Measurements from ENCODE around the gene CDK7.
"Not testable (repeated sequence)": the region's sequence is repeated elsewhere in the genome, so short reads cannot be mapped to it uniquely, and the experiment has no call there.

The CDK7 gene

DNA sequence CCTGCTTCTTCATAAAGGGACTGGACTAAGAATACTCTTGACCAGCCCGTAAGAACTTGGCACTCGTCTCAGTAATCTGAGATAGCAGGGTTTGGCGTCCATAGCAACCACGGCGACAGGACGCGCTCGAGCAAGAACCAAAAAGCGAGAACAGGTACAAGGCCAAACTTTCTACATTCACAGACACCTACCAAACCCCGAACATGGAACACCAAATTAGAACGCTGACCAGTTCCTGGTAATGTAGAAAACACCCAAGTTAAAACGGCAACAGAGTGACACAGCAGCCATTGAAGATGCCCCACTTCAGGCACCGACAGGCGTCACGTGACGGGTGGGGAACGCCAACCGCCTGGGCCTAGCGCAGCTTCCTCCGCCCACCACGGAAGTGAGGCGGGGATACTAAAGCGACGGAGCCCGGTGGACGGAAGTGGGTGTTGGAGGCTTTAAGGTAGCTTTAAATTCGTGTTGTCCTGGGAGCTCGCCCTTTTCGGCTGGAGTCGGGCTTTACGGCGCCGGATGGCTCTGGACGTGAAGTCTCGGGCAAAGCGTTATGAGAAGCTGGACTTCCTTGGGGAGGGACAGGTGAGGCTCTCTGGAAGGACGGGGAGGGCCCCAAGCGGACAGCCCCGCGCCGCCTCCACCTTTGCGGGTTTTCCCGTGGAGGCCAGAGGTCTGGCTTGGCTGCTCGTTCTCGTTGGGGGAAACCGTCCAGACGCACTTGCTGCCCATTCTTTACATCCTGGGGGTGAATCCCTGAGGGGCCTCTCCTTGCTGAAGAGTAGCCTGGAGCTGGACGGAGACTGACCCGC lies at the start of gene CDK7:
CDK7 (plus strand) TSS at position 430 of the 812 bp plus-strand sequence; CDS start at position 520, 90 bp downstream.
- peak; percentile 92 for DNase-seq (ENCODE audit: low spot score)

DNA sequence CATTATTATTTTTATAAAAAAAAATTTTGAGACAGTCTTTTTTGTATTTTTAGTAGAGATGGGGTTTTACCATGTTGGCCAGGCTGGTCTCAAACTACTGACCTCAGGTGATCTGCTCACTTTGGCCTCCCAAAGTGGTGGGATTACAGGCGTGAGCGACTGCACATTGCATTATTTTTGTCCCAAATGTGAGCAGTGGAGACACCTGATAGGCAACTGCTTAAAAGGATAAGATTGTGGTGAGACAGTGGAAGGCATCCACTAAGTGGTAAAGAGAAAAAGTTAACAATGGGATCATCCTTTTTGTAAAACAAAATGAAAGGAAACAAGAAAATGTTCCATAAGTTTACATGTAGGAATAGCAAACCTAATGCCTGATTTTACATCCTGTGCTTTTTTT lies 47.3 kb upstream of the CDK7 start:
- DNase-seq (ENCODE audit: low spot score): no peak

DNA sequence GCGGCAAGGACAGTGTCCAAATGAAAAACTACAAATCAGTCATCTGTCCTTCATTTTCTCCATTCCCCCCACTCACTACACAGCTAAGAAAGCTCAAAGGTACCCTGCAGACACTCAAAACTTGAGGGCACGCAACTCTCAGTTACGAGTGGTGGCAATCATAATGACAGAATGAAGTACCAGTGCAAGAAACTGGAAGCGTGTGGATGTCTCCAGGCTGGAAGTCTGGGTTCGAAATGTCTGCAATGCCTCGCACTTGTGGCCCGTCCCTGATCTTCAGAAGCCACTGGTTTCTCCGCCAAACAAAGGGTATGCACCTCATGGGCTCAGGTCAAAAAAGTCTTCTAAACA lies 45.9 kb upstream of the CDK7 start:
- DNase-seq (ENCODE audit: low spot score): no peak

DNA sequence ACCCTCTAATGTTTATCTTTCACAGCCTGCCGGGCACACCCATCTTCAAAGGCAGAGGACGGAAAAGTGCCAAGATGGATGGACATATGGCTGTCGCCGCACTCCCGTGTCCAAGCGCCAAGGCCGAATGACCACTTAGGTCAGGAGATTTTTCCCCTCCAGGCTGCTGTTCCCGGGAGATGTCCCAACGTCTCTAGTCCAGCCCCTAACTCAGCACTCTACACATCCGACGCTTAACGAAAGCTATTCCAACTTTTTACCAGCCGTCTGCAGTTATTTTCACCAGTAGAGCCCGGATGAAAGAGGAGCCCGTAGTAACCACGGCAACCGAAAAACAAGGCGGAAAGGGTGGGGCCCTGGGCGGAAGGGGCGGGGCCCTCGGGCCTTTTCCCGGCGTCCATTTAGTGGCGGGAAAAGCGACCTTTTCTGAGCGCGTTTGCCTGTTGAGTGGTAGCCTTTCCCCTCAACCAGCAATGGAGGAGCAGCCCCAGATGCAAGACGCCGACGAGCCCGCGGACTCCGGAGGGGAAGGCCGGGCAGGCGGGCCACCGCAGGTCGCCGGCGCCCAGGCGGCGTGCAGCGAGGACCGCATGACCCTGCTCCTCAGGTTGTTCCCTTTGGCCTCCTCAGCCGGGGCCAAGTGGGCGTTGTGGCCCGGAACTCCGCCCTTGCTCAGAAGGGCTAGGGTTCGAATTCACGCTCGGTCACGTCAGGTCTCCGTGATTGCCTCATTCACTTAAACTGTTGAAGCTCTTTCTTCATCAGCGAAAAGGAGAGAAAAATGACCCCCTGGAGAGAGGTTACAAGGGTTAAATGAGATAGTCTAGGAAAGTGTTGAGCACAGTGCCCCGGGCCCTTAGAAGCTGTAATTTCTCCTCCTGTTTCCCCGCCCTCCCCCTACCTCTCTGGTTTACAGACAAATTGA lies 45.3 kb upstream of the CDK7 start, which contains the start of gene CENPH:
CENPH (plus strand) TSS at position 422 of the 925 bp plus-strand sequence; CDS start at position 474, 52 bp downstream.
- DNase-seq (ENCODE audit: low spot score): peak; percentile 96

DNA sequence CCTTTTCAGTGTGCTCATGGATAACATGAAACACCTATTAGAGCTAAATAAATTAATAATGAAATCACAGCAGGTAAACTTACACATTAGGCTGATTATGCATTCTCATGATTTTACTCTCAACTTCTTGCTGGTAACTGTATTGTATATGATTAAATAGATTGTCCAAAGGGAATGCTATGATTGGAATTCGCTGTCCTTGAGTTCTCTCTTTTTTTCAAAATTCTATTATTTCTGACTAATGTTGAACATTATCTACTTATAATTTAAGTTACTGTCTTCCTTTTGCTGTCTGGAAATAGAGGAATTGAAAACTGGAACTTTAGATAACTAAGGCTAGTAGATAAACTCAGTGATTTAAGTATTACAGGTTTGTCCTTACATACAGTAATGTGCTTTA lies 32.2 kb upstream of the CDK7 start:
- no peak for DNase-seq (ENCODE audit: low spot score)

DNA sequence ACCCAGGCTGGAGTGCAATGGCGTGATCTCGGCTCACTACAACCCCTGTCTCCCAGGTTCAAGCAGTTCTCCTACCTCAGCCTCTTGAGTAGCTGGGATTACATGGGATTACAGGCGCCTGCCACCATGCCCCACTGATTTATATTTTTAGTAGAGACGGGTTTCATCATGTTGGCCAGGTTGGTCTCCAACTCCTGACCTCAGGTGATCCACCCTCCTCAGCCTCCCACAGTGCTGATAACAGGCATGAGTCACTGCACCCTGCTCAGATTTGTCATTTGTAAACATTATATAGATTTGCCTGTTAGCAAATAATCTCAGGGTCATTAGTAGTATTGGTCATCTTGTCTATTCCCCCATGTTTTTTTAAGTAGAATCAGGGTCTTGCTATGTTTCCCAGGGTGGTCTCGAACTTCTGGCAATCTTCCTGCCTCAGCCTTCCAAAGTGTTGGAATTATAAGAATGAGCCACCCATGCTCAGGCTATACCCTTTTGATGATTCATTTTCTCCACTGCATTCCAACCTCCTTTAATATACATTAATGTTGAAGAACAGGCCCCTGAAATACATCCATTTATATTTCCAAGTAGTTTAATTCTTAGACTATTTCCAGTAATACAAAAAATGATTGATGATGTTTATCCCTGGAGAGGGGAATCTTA lies 28.0 kb upstream of the CDK7 start:
- DNase-seq (ENCODE audit: low spot score): peak; percentile 38

DNA sequence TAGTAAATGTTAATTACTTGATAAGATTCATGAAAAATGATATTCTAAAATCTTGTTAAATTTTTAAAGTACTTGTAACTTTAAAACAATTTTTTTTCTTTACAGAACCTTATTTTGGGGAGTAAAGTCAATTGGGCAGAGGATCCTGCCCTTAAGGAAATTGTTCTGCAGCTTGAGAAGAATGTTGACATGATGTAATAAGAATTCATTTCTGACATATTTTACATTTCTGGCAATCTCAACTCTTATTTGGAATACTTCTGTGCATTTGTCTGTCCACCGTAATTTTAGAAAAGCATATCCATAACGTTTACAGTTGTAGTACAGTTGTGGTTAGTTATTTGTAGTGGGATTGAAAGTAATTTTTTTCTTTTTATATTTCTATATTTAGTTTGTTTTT lies 25.1 kb upstream of the CDK7 start:
- DNase-seq (ENCODE audit: low spot score): no peak

DNA sequence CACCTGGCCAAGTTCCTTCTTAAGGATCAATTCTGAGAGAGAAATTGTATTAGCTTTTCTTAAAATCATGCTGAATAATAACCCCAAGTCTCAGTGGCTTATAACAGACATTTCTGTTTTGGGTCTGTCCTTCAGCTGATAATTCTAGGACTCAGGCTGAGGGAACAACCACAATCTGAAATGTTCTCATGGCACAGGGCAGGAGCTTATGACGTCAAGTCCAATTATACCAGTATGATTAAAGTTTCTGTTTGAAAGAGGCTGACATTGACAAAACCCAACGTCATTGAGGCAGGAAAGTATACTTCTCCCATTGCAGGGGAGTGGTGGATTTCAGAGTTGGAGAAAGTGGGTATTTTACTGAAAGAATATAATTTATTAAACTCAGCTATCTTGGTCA lies 23.5 kb upstream of the CDK7 start:
- DNase-seq (ENCODE audit: low spot score): no peak

DNA sequence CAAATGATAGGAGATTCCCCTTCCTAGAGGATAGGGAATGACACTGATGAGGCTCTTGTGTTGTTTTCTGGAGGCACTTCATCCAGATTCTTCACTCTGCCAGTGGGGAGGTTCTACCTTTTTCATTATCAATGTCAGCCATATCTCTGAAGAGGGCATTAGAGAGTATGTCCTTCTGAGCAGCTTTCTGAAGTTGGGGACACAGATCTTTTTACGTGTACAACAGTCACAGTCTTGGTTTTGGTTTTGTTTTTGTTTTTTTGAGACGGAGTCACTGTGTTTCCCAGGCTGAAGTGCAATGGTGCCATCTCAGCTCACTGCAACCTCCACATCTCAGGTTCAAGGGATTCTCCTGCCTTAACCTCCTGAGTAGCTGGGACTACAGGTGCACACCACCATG lies 22.7 kb upstream of the CDK7 start:
- no peak for DNase-seq (ENCODE audit: low spot score)

DNA sequence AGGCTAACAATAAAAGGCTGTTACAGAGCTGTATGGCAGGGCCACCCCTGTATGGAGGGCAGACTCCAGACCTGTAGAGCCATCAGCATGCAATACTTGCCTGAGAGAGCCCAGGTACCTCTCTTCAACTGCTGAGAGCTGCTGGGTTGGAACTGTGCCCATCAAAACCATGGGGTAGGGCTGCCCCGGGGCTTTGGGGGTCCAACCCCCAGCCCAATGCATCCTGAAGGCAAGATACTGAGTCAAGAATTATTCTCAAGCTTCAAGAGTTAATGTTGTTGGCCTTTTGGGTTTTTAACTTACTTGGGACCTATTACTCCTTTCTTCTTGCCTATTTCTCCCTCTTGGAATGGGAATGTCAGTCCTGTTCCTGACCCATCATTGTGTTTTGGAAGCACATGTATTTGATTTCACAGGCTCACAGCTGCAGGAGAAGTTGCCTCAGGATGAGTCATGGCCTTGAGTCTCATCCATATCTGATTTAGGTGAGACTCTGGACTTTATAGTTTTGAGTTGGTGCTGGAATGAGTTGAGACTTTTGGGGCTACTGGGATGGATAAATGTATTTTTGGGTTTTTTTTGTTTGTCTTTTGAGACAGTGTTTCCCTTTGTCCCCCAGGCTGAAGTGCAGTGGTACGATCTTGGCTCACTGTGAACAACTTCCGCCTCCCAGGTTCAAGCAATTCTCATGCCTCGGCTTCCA lies 21.0 kb upstream of the CDK7 start:
- DNase-seq (ENCODE audit: low spot score): no peak

DNA sequence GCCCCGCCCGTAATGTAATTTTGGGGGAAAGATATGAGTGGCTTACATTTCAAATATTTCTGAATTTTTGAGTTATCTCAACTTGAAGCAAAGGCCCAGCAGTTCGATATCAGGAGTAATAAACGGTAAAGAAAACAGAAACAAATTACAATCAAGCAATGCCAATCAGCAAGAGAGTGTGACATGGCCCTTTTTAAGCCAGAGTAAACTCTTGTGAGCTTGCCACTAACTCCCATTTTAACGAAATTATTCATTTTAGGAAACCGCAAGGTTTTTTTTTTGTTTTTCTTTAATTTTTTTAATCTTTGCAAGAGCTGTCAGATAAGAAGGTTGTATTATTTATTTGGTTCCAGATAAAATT lies 17.6 kb upstream of the CDK7 start:
- DNase-seq (ENCODE audit: low spot score): no peak

DNA sequence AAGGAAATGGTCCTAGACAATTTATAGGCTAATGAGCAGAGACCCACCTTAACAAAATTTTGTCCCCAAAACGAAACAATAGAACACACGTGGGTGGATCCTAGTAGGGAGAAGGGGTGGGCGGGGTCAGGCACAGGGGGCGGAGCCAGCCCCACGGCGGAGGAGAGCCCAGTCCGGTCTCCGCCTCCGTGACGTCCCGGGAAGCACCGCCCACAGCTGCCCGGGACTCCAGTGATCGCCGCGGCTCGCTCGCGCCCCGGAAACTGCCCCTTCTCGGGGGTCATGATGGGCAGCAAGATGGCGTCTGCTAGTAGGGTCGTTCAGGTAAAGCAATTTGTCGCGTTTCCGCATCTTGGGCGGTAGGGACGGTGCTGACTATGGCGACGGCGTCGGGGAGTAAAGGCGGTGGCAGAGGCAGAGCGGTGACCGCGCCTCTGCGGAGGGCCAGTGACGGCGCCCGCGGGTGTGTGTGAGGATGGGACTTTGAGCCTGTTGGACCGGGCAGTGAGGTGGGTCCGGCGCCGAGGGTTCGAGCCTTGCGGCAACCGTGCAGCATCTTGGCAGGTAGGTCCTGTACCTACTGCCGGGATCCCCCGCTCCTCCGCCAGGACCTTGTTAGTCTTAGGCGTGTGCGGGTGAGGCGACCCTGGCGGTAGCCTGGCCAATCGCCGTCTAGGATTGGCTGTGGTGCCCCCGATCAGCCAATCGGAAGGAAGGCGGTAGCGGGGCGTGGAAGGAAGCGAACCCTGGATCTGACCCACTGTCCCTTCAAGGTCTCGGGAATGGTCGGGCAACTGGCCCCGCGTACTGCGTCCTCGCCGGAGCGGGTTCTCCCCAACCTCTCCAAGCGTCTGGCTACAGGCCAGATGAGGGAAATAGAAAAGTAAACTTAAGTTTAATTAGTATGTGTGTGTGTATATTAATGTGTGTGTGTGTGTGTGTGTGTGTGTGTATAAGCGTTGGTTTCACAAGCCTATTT lies 16.8 kb upstream of the CDK7 start:
- DNase-seq (ENCODE audit: low spot score): peak; percentile 96

DNA sequence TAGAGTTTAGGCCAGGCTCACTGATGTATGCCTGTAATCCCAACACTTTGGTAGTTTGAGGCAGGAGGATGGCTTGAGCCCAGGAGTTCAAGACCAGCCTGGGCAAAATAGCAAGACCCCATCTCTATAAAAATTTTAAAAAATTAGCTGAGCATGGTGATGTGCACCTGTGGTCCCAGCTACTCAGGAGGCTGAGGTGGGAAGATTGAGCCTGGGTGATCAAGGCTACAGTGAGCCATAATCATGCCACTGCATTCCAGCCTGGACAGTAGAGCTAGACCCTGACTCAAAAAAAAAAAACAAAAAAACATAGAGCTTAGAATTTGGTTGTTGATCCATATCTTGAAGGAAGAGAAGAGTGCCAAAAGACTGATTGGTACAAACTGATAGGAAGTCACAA lies 14.7 kb upstream of the CDK7 start:
- no peak for DNase-seq (ENCODE audit: low spot score)

DNA sequence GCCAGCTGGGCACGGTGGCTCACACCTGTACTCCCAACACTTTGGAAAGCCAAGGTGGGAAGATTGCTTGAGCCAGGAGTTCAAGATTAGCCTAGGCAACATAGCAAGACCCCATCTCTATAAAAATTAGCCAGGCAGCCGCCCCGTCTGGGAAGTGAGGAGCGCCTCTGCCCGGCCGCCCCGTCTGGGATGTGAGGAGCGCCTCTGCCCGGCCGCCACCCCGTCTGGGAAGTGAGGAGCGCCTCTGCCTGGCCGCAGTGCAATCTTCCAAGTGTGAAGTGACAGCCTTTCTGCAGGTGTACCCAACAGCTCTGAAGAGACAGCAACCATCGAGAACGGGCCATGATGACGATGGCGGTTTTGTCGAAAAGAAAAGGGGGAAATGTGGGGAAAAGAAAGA lies 14.3 kb upstream of the CDK7 start:
- not testable (repeated sequence) for DNase-seq (ENCODE audit: low spot score)

DNA sequence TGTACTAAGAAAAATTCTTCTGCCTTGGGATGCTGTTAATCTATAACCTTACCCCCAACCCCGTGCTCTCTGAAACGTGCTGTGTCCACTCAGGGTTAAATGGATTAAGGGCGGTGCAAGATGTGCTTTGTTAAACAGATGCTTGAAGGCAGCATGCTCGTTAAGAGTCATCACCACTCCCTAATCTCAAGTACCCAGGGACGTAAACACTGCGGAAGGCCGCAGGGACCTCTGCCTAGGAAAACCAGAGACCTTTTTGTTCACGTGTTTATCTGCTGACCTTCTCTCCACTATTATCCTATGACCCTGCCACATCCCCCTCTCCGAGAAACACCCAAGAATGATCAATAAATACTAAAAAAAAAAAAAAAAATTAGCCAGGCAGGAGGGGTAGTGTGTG lies 13.9 kb upstream of the CDK7 start:
- DNase-seq (ENCODE audit: low spot score): not testable (repeated sequence)

DNA sequence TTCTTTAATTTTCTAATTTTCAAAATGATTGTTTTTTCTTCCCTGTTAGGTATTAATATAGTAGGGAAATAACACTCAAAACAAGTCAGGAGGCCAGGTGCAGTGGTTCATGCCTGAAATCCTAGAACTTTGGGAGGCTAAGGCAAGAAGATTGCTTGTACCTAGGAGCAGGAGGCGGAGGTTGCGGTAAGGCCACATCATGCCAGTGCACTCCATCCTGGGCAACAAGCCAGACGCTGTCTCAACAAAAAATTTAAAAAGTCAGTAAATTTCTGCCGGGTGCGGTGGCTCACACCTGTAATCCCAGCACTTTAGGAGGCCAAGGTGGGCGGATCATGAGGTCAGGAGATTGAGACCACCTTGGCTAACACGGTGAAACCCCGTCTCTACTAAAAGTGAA lies 10.2 kb upstream of the CDK7 start:
- DNase-seq (ENCODE audit: low spot score): no peak

DNA sequence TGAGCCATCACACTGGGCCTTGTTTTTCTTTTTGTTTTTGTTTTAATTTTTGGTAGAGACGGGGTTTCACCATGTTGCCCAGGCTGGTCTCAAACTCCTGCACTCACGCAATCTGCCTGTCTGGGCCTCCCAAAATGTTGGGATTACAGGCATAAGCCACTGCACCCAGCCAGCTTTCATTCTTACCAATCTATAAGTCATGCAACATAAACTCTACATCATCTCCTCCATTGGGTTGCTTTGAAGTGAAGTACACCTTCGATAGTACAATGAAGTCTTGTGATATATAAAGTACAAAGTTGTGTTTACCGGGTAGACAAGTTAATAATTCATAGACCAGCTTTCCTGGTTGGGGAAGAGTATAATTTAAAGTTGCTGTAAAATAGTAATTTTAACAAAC lies 8.8 kb upstream of the CDK7 start:
- DNase-seq (ENCODE audit: low spot score): no peak

DNA sequence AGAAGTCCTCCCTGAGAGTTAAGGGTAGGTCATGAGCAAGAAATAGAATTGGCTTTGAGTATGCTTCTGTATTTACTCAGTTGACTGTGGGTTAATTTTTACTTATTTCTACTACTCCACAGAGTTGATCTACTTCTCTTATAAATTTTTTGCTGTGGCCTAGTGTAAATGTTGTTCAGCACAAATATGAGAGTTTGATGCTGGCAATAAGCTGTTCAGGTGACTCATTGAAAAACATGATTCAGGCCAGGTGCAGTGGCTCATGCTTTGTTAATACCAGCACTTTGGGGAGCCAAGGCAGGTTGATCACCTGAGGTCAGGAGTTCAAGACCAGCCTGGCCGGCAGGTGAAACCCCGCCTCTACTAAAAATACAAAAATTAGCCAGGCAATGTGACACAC lies 4.5 kb upstream of the CDK7 start:
- no peak for DNase-seq (ENCODE audit: low spot score)

DNA sequence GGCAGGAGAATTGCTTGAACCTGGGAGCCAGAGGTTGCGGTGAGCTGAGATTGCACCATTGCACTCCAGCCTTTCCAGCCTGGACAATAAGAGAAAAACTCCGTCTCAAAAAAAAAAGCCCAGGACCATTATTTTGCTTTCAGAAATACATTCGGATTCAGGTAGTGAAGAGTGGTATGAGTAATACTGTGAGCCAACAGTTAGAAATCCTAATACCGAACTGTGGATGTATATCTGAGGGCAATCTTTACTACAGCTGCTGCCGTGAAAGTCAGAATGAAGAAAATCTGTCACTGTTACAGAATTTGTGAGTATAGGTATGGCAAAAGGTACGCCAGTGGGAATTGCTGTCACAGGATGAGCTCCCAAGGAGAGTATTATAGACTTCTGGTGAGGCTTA lies 3.4 kb upstream of the CDK7 start:
- DNase-seq (ENCODE audit: low spot score): no peak

DNA sequence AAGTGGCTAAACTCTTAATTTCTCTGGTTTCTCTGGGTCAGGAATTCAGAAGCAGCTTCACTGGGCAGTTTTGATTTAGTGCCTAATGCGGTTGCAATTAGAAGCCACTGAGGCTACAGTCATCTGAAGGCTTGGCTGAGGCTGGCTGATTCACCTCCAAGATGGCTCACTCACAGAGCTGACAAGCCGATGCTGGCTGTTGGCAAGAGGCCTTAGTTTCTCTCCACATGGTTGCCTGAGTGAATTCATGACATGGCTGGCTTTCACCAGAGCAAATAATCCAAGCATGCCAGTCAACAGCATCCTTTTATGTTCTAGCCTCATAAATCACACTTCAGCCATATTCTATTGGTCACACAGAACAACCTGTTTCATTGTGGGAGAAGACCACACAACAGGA lies 2.8 kb upstream of the CDK7 start:
- DNase-seq (ENCODE audit: low spot score): no peak

DNA sequence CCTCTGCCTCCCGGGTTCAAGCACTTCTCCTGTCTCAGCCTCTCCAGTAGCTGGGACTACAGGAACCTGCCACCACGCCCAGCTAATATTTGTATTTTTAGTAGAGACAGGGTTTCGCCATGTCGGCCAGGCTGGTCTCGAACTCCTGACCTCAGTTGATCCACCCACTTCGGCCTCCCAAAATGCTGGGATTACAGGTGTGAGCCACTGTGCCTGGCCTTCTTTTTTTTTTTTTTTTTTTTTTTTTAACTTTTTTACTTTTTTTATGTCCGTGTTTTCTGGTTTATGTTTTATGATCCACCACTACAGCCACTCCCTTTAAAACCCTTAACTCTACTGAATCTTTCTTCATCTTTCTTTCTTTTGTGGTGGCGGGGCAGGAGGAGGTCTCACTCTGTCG lies 2.0 kb downstream of the CDK7 start:
- not testable (repeated sequence) for DNase-seq (ENCODE audit: low spot score)
